ENCODE measurements around the gene MYL5.

MYL5 gene

GRCh38 chr4:651884-652642 lies 22.3 kb upstream of the MYL5 start:
- H3K27ac ChIP-seq (ENCODE audit: extremely low read depth, low read depth, low read length), result no peak overlapping the region
- no peaks in the 10 kb centered on the region for H3K9me3 ChIP-seq (ENCODE audit: control insufficient read depth, insufficient read depth, low read depth, low read length)
- H3K36me3 ChIP-seq (ENCODE audit: control insufficient read depth in 2 of 2, insufficient read depth in 1 of 2, low read length in 2 of 2), result no peaks in the 10 kb centered on the region
- no peaks in the 10 kb centered on the region for H3K4me1 ChIP-seq (ENCODE audit: control insufficient read depth, insufficient read depth, low read length)
- POLR2A ChIA-PET, result no interaction called here
- CTCF ChIA-PET, result no interaction called here
- no peak for TF ChIP-seq ZNF558 (tag by site-specific recombination; IDR thresholded peaks at IDR 0.05)
- TF ChIP-seq ZNF610 (tag by site-specific recombination; IDR thresholded peaks at IDR 0.05; ENCODE audit: borderline replicate concordance), result no peak
- no peak for TF ChIP-seq REPIN1 (tag by site-specific recombination; IDR thresholded peaks at IDR 0.05; ENCODE audit: low read depth)
- 0 out of 2 replicates have a peak, but pooled peaks have one; percentile 13 for TF ChIP-seq ZNF341 (tag by site-specific recombination; IDR thresholded peaks at IDR 0.05; ENCODE audit: low read depth)
- no peak overlapping the region for H3K4me3 ChIP-seq (ENCODE audit: low read depth, low read length)

GRCh38 chr4:653080-653821 lies 21.1 kb upstream of the MYL5 start:
- H3K36me3 ChIP-seq (ENCODE audit: control insufficient read depth in 2 of 2, insufficient read depth in 1 of 2, low read length in 2 of 2), result no peaks in the 10 kb centered on the region
- ChIA-PET CTCF (no interaction called here), POLR2A (no interaction called here)
- no peaks in the 10 kb centered on the region for H3K9me3 ChIP-seq (ENCODE audit: control insufficient read depth, insufficient read depth, low read depth, low read length)
- no peak for TF ChIP-seq ZNF510 (tag by site-specific recombination; IDR thresholded peaks at IDR 0.05; ENCODE audit: insufficient replicate concordance)
- TF ChIP-seq ZNF138 (tag by site-specific recombination; IDR thresholded peaks at IDR 0.05; ENCODE audit: borderline replicate concordance), result no peak
- no peak for TF ChIP-seq GFI1B (tag by site-specific recombination; IDR thresholded peaks at IDR 0.05)
- no peak for TF ChIP-seq ZNF544 (tag by site-specific recombination; IDR thresholded peaks at IDR 0.05)
- no peak for TF ChIP-seq ZNF239 (tag by site-specific recombination; IDR thresholded peaks at IDR 0.05)
- no peak for TF ChIP-seq ZNF626 (tag by site-specific recombination; IDR thresholded peaks at IDR 0.05)
- TF ChIP-seq ZFHX2 (tag by site-specific recombination; conservative IDR thresholded peaks at IDR 0.05), result no peak
- TF ChIP-seq SP2 (tag by site-specific recombination; IDR thresholded peaks at IDR 0.05), result no peak
- no peak for TF ChIP-seq GLI2 (tag by site-specific recombination; IDR thresholded peaks at IDR 0.05; ENCODE audit: borderline replicate concordance, low read depth)
- TF ChIP-seq ZFP3 (tag by site-specific recombination; IDR thresholded peaks at IDR 0.05; ENCODE audit: low read depth), result no peak
- H3K4me1 ChIP-seq (ENCODE audit: control insufficient read depth, insufficient read depth, low read length), result no peaks in the 10 kb centered on the region
- H3K27ac ChIP-seq (ENCODE audit: extremely low read depth, low read depth, low read length), result no peak overlapping the region
- H3K4me3 ChIP-seq (ENCODE audit: low read depth, low read length), result no peak overlapping the region

GRCh38 chr4:653831-654502 lies 20.4 kb upstream of the MYL5 start:
- no peaks in the 10 kb centered on the region for H3K4me1 ChIP-seq (ENCODE audit: control insufficient read depth, insufficient read depth, low read length)
- H3K9me3 ChIP-seq (ENCODE audit: control insufficient read depth, insufficient read depth, low read depth, low read length), result no peaks in the 10 kb centered on the region
- ChIA-PET CTCF (no interaction called here), POLR2A (no interaction called here)
- H3K36me3 ChIP-seq (ENCODE audit: control insufficient read depth in 2 of 2, insufficient read depth in 1 of 2, low read length in 2 of 2), result no peaks in the 10 kb centered on the region
- no peak overlapping the region for H3K27ac ChIP-seq (ENCODE audit: extremely low read depth, low read depth, low read length)
- no peak overlapping the region for H3K4me3 ChIP-seq (ENCODE audit: low read depth, low read length)
- no peak for TF ChIP-seq ZNF629 (tag by site-specific recombination; IDR thresholded peaks at IDR 0.05)
- TF ChIP-seq ZNF114 (tag by site-specific recombination; IDR thresholded peaks at IDR 0.05), result no peak
- no peak for TF ChIP-seq ZNF585B (tag by site-specific recombination; IDR thresholded peaks at IDR 0.05)
- TF ChIP-seq ZBTB11 (tag by site-specific recombination; conservative IDR thresholded peaks at IDR 0.05; ENCODE audit: low read depth), result no peak
- no peak for TF ChIP-seq ZSCAN30 (tag by site-specific recombination; IDR thresholded peaks at IDR 0.05)
- no peak for TF ChIP-seq ZNF792 (tag by site-specific recombination; IDR thresholded peaks at IDR 0.05)
- TF ChIP-seq FEZF1 (tag by site-specific recombination; IDR thresholded peaks at IDR 0.05), result no peak
- no peak for TF ChIP-seq ZNF26 (tag by site-specific recombination; IDR thresholded peaks at IDR 0.05)
- no peak for TF ChIP-seq ZNF561 (tag by site-specific recombination; IDR thresholded peaks at IDR 0.05; ENCODE audit: borderline replicate concordance)
- TF ChIP-seq ZNF174 (tag by site-specific recombination; IDR thresholded peaks at IDR 0.05), result no peak
- no peak for TF ChIP-seq ZFP3 (tag by site-specific recombination; IDR thresholded peaks at IDR 0.05; ENCODE audit: low read depth)
- no peak for TF ChIP-seq ZNF23 (tag by site-specific recombination; IDR thresholded peaks at IDR 0.05; ENCODE audit: borderline replicate concordance)
- TF ChIP-seq ZNF76 (tag by site-specific recombination; IDR thresholded peaks at IDR 0.05; ENCODE audit: borderline replicate concordance, low read depth), result no peak

Measured in HEK293 (cell line).